Astrocyte of the spinal cord (primary cell): ENCODE results near the gene MYO1A.

ENCODE experiments used
- DNase-seq: peaks from one replicate; pipeline ENCODE4 v3.0.0; 2011; ENCODE audit warnings: low read depth, low spot score
- H3K4me3 ChIP-seq: 2 replicates; pipeline ENCODE4 v1.5.1; 2011; ENCODE audit warnings: low read depth, mild to moderate bottlenecking, low read length, moderate library complexity
- in situ Hi-C: cut with HindIII; loops from 2 replicates; pipeline ENCODE4 v1.10.0; 2017; ENCODE audit warnings: low sequenced_read_pairs
- TF ChIP-seq, protein P1 (sequence below): IDR thresholded peaks from 2 replicates; pipeline ENCODE4 v1.5.1; 2012; ENCODE audit warnings: low read depth, mild to moderate bottlenecking, low read length, inconsistent platforms

Gene MYO1A

DNA sequence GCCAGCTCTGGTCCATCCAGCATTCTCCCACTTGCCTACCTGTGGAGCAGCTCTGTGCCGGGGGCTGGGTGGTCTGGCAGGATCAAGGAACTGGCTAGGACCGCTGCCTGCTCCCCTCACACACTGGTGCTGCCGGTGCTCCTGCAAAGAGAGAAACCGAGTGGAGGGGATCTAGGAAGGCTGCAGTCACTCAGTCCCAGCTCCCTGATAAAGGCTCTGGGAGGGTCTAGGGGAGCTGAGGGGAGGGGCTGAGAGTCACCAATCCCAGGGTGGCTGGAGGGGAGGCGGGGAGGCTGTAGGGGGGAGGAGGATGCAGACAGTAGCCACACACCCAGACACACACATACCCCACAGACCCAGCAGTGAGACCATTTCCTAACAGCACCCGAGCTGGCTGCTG is 33.6 kb downstream of the MYO1A start, which contains the start of gene TAC3:
Gene TAC3, minus strand, starts transcription at position 182 of the 400 bp plus-strand sequence. CDS start 732 bp downstream, outside the sequence.
- in situ Hi-C loops: no loop called here
- no peak for DNase-seq
- no peak within 1 kb of the TSS for H3K4me3 ChIP-seq
- TF ChIP-seq, protein P1, sequence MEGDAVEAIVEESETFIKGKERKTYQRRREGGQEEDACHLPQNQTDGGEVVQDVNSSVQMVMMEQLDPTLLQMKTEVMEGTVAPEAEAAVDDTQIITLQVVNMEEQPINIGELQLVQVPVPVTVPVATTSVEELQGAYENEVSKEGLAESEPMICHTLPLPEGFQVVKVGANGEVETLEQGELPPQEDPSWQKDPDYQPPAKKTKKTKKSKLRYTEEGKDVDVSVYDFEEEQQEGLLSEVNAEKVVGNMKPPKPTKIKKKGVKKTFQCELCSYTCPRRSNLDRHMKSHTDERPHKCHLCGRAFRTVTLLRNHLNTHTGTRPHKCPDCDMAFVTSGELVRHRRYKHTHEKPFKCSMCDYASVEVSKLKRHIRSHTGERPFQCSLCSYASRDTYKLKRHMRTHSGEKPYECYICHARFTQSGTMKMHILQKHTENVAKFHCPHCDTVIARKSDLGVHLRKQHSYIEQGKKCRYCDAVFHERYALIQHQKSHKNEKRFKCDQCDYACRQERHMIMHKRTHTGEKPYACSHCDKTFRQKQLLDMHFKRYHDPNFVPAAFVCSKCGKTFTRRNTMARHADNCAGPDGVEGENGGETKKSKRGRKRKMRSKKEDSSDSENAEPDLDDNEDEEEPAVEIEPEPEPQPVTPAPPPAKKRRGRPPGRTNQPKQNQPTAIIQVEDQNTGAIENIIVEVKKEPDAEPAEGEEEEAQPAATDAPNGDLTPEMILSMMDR: no peak

DNA sequence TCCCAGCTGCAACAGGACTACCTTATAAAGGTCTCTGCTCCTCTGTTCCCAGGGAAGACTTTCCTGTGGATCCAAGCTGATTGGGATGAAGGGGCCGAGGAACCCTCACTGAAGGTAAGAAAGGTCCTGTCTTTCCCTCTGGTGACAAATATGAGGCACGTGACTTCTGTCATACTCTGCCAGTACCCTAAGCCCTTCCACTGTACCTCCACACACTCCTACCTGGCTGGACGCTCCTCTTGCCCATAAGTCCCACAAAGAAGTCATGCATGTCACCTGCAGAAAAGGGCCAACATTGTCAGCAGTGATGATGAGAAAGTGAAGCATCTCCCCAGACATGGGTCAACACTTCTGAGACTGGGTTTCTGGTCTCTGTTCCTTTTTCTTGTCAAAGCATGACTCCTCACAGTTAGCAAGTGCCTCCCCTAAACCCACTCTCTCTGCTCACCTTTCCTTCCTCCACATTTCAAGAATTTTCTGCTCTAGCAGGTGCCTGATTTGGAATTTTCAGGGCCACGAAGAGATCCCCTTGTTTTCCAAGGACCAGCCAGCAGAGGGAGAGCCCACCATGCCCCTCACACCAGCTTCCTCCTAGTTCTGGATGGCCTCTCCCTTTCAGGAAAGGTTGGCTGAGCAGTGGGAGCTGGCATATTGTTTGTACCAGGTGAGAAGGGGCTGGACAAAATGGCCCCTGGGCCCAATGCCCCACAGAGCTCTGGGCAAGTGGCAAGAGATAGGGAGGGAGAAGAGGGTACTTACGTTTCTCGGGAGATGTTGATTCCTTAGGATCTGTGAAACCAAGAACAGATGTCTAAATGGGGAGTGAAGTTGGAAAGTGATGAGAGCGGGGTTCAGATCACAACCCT is 37.1 kb downstream of the MYO1A start:
- no peak for DNase-seq
- in situ Hi-C loops: no loop called here
- TF ChIP-seq, protein P1: no peak
- H3K4me3 ChIP-seq: no peak overlapping the region

DNA sequence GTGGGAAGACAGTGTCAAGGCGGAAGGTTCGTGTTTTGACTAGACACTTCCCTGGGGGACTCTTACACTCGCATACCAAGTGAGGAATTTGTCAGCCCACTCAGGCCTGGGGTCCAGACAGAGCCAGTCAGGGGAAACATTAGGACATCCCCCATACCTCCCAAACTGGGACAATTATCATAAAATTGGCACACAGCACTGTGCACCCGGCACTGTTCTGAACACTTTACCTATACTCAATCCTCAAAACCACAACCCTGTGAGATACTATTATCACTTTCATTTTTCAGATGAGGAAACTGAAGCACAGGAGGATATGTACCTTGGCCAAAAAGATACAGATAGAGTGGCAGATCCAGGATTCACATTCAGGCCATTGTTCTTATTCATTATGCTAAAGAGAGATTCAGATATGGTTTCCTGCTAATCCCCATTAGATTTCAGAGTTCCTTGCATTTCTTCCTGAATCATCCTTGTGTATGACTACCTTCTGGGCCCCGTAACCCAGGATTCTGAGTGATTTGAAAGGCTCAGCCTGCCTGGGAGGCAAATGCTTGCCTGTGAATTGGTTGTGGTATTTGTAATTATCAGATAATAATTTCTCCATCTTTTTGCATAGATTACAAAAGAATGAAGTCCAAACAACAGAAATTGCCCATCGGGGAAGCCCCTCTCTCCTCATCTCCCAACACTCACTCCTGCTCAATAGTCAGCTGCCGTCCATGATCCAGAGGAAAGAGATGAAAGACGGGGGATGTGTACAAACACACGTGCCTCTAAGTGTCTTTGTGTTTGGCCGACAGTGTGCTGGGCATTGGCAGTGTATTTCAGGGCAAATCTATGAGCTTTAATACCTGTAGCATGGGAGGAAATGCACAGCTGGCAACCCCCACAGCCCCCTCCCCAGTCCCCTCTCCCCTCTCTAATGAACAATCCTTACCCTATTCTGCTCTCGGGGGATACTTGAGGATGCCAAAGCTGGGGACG is 38.2 kb downstream of the MYO1A start:
- TF ChIP-seq, protein P1: no peak
- no peak for DNase-seq
- in situ Hi-C loops: no loop called here
- H3K4me3 ChIP-seq: no peak overlapping the region

DNA sequence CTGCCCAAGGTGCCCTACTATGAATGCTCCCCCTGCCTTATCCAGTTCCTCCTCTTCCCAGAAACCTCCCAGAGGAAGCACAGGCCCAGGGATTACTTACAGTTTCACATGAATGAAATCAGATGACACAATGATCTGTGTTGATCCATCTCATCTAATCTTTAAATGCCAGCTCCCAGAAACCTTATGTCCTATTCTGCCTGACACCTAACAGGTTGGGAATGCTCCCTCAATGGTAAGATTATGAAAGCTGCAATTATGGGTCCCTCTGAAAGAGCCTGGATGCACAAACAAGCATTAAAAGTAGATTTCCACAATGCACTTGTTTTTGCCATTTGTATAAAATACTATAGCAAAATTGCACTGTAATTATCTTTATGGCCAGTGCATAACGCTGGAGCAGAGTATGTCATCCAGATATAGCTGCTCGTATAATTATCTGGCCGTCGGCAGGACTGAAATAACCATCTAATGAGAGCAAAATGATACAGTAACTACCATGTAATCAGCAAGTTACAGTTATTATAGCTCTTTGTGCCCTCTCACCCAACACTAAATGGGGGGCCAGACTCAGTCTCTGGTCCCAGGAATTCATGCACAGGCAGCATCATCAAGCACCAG is 39.2 kb downstream of the MYO1A start:
- no peak overlapping the region for H3K4me3 ChIP-seq
- in situ Hi-C loops: no loop called here
- TF ChIP-seq, protein P1: no peak
- no peak for DNase-seq

DNA sequence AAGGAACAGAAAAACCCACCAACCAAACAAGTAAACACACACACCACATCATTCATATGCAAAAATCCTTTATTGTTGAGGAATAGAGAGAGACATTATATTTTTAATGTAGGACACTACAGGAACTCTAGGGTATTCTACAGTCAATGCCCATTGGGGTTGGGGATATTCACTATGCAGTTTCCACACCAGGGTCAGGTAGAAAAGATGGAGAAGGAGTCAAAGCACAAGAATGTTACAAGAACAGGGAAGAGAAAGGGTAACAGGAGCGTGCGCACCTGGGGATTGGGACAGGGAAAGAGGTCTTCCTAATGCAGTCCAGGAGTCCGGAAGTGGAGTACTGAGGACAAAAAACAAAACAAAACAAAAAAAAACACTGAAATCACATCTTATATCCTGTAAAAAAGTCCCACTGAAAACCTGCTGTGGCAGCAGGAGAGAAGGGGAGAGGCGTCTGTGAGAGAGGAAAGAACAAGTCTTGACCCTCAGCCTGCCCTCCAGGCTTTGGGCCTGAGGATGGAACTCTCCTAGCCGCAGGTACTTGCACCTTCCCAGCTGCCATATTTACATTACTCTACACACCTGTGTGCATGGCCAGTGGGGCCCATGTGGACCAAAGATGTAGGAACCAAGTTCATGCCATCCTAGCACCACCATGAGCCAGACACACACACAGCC is 39.8 kb downstream of the MYO1A start:
- DNase-seq: no peak
- no peak overlapping the region for H3K4me3 ChIP-seq
- in situ Hi-C loops: no loop called here
- TF ChIP-seq, protein P1: no peak
